Central memory CD8-positive, alpha-beta T cell (primary cell): ENCODE results near the gene HIVEP2.

ENCODE experiments used
- ATAC-seq: fragments of 150-1000 bp; cut with Tn5 transposase; replicated peaks from 2 replicates; pipeline ENCODE4 v1.10.0; 2022; ENCODE audit warnings: mild to moderate bottlenecking, moderate FRiP score, moderate number of reproducible peaks; ENCODE audit not compliant: poor library complexity, severe bottlenecking; ENCODE audit errors: extremely low read depth
- DNase-seq, 2 donors: peaks; one replicate each; pipeline ENCODE4 v3.0.0; 2021; ENCODE audit warnings: low spot score in 2 of 2
- H3K27ac Mint-ChIP-seq: one replicate; pipeline ENCODE4 v1.8.0; 2022; ENCODE audit warnings: low read depth, mild to moderate bottlenecking, moderate library complexity, mixed read lengths
- H3K27me3 Mint-ChIP-seq: one replicate; pipeline ENCODE4 v1.8.0; 2022; ENCODE audit warnings: mixed read lengths
- H3K36me3 Mint-ChIP-seq: one replicate; pipeline ENCODE4 v1.8.0; 2022; ENCODE audit warnings: mild to moderate bottlenecking, moderate library complexity, mixed read lengths; ENCODE audit not compliant: insufficient read depth
- H3K4me1 Mint-ChIP-seq: one replicate; pipeline ENCODE4 v1.8.0; 2022; ENCODE audit warnings: mixed read lengths
- H3K4me3 Mint-ChIP-seq: one replicate; pipeline ENCODE4 v1.8.0; 2022; ENCODE audit warnings: mild to moderate bottlenecking, moderate library complexity, mixed read lengths
- H3K9me3 Mint-ChIP-seq: one replicate; pipeline ENCODE4 v1.8.0; 2022; ENCODE audit warnings: mixed read lengths

Gene HIVEP2

DNA sequence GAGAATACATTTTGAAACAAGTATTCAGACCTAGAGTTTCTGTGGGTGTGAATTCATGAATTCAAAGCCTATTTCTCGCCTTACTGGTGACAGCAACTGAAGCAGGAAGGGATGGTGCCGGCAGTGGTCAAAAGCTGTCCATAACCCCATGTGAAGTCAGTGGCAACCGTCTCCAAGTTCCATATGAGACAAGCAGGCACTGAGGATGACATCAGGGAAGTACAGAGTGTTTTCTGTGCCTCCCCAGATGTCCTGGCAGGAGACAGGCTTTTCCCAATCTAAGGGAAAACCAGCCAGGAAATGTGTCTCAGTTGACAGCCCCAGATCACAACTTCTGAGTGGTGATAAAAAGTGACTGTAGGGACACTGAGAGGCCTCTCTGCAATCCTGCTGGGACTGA lies 66.6 kb downstream of the HIVEP2 start:
- no peak overlapping the region for H3K4me3 Mint-ChIP-seq
- no peaks in the 10 kb centered on the region for H3K9me3 Mint-ChIP-seq
- H3K36me3 Mint-ChIP-seq: peaks cover 3% of the 10 kb centered on the region
- DNase-seq (no peak), ATAC-seq (peak; percentile 34)
- H3K27me3 Mint-ChIP-seq: no peaks in the 10 kb centered on the region
- H3K4me1 Mint-ChIP-seq: peaks cover 76% of the 10 kb centered on the region
- peak overlapping the region; percentile 26 for H3K27ac Mint-ChIP-seq

DNA sequence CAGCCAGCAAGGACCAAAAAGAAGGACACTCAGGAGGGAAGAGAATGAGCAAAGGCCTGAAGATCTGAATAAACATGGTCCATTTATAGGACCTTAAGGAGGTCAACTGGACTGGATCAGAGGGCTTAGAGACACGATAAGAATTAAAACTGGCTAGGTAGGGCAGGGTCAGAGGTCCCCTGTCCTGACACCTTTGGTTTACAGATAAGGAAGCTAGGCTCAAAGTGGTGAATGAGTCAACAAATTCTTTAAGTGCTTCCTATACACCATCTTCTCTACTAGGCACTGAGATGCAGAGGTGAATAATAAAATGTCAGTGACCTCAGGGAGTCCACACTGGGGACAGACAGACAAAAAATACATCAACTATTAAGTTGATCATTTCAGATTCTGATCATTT lies 70.3 kb downstream of the HIVEP2 start:
- no peaks in the 10 kb centered on the region for H3K9me3 Mint-ChIP-seq
- no peak for DNase-seq
- peak overlapping the region; percentile 37 for H3K27ac Mint-ChIP-seq
- H3K36me3 Mint-ChIP-seq: peaks cover 8% of the 10 kb centered on the region
- H3K27me3 Mint-ChIP-seq: no peaks in the 10 kb centered on the region
- no peak overlapping the region for H3K4me3 Mint-ChIP-seq
- peaks cover 92% of the 10 kb centered on the region for H3K4me1 Mint-ChIP-seq
- no peak for ATAC-seq

DNA sequence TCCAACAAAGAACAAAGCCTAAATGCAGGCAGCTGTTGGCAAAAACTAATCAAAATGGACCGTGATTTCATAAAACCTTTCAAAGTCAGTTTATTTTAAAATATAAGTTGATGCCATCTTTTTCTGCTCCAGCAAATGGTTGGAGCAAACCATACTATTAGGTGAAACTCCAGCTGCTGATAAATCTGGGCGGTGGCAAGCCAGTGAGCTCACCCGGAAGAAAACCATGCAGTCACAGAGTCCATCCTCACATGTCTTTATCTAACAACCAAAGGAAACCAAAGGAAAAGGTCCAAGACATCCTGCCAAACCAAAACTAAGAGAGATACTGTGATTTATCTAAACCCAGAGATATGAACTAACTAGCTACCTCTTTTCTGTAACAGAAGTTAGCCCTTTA lies 72.6 kb downstream of the HIVEP2 start:
- DNase-seq (no peak), ATAC-seq (no peak)
- Mint-ChIP-seq H3K27ac (peak overlapping the region; percentile 88), H3K36me3 (peaks cover 7% of the 10 kb centered on the region), H3K4me1 (peaks cover 86% of the 10 kb centered on the region), H3K4me3 (no peak overlapping the region), H3K9me3 (no peaks in the 10 kb centered on the region), H3K27me3 (no peaks in the 10 kb centered on the region)

DNA sequence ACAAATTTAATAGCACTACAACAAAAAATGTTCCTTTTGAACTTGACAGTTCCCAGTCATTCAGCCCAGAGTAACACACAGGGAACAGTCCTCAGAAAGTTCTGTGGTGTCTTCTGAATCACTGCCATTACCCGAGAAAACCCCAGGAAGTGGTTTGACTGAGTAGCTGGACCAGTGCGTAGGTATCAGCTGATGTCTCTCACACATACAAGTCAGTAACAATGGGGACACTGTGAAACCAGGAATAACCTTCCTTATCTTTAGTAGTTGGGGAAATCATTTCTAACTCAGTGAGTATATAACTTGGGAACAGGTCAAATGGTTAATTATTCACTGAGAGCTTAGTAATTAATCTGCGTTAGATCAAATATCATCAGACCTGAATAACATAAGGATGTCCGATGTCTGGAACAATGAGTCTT lies 73.1 kb downstream of the HIVEP2 start:
- no peaks in the 10 kb centered on the region for H3K27me3 Mint-ChIP-seq
- peak overlapping the region; percentile 49 for H3K4me3 Mint-ChIP-seq
- peaks cover 89% of the 10 kb centered on the region for H3K4me1 Mint-ChIP-seq
- ATAC-seq: peak; percentile 96
- peak in 1 of 2 donors; percentile 48 for DNase-seq
- no peaks in the 10 kb centered on the region for H3K9me3 Mint-ChIP-seq
- peak overlapping the region; percentile 88 for H3K27ac Mint-ChIP-seq
- peaks cover 7% of the 10 kb centered on the region for H3K36me3 Mint-ChIP-seq

DNA sequence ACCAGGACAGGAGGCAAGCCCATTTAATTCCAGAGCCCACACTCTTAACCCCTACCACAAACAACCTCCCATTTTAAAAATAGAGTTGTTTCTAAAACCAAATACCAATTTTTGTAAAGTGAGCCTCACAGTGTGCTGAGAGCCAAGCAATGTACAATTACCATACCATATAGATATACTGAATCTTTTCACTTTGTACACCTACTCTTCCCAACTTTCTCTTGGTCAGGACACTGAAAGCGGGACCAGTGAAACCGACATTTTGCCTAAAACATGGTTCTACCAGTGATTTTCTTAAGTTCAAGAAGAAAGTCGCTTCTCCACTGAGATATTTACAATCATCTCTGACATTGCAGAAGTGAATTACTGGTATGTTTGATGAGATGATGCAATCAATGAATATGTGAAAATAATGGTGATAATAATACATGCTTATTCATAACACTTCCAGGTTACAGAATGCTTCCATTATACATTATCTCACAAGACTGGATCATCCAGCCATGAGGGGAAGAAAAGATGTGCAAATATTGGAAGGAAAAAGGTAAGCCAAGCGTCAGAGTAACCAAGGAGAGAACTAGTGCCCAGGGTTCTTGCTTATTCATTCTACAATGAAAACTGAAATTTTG lies 74.1 kb downstream of the HIVEP2 start:
- no peaks in the 10 kb centered on the region for H3K9me3 Mint-ChIP-seq
- ATAC-seq: no peak
- H3K4me3 Mint-ChIP-seq: no peak overlapping the region
- peaks cover 91% of the 10 kb centered on the region for H3K4me1 Mint-ChIP-seq
- peak overlapping the region; percentile 12 for H3K27ac Mint-ChIP-seq
- H3K27me3 Mint-ChIP-seq: no peaks in the 10 kb centered on the region
- no peak for DNase-seq
- H3K36me3 Mint-ChIP-seq: peaks cover 7% of the 10 kb centered on the region

DNA sequence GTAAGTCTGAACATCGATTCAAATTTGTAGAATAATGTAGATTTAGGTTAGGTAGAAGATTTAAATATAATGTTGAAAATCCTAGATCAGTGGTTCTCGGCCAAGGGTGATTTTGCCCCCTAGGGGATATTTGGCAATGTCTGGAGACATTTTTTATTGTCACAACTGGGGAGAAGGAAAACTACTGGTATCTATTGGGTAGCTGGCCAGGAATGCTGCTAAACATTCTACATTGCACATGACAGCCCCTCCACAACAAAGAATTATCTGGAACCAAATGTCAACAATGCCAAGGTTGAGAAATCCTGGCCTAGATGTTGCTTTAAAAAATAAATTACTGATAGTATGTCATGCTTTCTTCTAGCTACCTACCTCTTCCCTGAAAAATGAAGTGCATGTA lies 76.1 kb downstream of the HIVEP2 start:
- Mint-ChIP-seq H3K4me3 (no peak overlapping the region), H3K27me3 (no peaks in the 10 kb centered on the region), H3K4me1 (peaks cover 89% of the 10 kb centered on the region), H3K36me3 (peaks cover 7% of the 10 kb centered on the region), H3K9me3 (no peaks in the 10 kb centered on the region), H3K27ac (no peak overlapping the region)
- no peak for DNase-seq
- no peak for ATAC-seq

DNA sequence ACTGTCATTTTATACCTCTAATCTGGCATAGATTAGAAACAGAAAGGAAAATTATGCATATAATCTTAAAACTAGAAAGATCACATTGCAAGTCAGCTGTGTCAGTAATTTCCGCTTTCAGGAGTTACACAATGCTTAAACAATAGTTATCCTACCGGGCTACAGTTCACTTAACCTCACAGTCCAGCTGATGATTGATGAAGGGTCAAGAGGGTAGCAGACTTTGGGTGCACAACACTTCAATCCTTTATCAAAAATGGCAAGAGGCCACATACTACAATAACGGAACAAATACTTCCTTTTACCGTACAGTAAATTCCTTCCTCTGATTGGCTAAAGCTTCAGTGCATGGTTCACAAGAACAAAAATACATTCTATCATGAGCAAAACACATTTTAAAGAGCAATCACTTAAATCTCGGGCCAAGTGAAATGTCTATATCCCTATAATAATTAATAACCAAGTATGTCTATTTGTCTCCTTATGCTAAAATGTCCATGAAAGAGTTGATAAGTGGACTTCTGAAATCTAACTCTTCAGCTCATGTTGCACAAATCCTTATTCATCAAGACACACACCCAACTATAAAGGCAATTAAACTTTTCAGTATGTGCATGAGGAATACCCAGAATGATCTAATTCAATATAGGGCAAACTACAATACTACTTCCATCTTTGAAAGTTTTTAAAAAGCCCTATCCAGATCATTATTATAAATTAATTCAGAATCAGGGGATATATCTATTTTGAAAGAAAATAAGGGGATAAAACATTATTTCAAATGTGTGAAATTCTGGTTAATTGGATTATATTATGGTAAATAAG lies 76.8 kb downstream of the HIVEP2 start:
- Mint-ChIP-seq H3K36me3 (peaks cover 7% of the 10 kb centered on the region), H3K4me3 (peak overlapping the region; percentile 25), H3K9me3 (no peaks in the 10 kb centered on the region), H3K27ac (no peak overlapping the region), H3K4me1 (peaks cover 89% of the 10 kb centered on the region), H3K27me3 (no peaks in the 10 kb centered on the region)
- DNase-seq (no peak), ATAC-seq (no peak)

DNA sequence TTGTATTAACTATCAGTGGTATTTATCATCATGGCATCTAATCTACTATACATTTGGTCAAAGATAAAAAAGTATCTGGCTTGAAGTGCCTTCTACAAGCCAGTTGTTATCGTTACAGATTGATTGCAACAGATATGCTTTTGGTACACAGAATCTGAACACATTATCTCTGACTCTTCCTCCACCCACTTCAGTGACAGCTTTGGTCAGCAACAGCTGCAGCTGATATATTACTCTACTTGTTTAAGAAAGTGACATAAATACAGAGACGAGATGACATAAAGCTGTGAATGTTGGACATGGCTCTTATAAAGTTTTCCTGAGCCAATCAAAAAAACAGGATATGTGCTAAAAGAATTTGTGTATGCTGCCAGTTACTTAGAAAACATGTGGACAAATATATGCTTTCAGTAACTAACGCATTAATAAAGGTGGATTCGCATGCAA lies 77.6 kb downstream of the HIVEP2 start:
- Mint-ChIP-seq H3K36me3 (peaks cover 7% of the 10 kb centered on the region), H3K9me3 (no peaks in the 10 kb centered on the region), H3K4me3 (peak overlapping the region; percentile 25), H3K27me3 (no peaks in the 10 kb centered on the region), H3K4me1 (peaks cover 81% of the 10 kb centered on the region), H3K27ac (peak overlapping the region; percentile 51)
- no peak for DNase-seq
- no peak for ATAC-seq

DNA sequence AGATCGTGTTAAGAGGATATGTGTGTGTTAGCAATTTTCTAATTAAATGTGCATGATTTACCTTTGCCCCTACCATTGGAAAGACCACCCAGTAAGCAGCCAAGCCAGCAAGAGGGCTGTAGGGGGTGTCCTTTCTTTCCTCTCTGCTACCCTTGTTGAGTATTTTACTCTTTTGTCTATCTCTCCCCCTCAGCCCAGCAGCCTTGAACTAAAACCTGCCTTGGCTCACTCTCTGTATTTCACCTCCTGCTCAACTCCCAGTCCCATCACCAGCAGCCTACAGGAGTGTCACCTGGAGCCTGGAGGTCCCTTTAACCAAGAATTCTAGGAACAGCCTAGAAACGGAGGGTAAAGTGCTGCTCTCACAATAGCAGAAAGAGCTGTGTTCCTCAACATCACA lies 81.0 kb downstream of the HIVEP2 start:
- H3K4me3 Mint-ChIP-seq: no peak overlapping the region
- H3K9me3 Mint-ChIP-seq: no peaks in the 10 kb centered on the region
- H3K27me3 Mint-ChIP-seq: no peaks in the 10 kb centered on the region
- DNase-seq (no peak), ATAC-seq (no peak)
- H3K27ac Mint-ChIP-seq: no peak overlapping the region
- peaks cover 3% of the 10 kb centered on the region for H3K36me3 Mint-ChIP-seq
- H3K4me1 Mint-ChIP-seq: peaks cover 69% of the 10 kb centered on the region

DNA sequence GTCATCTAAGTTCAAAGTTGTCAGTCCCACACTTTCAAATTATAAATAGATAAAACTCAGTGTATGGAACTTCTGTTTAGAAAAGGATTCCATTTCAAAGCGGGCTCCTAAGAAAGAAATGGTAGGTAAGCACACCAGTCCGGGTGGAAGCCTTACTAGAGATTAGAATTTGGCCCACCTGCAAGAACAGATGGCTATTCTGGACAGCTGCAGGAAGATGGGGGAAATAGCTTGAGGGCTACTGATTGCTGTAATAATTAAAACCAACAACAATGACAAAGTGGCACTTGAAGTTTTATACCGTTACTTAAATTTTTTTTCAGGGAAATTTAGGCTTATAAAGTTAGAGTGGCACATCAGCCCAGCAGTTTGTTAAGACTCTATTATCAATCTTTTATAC lies 83.3 kb downstream of the HIVEP2 start:
- Mint-ChIP-seq H3K9me3 (no peaks in the 10 kb centered on the region), H3K36me3 (peaks cover 8% of the 10 kb centered on the region), H3K27ac (no peak overlapping the region), H3K4me3 (no peak overlapping the region), H3K4me1 (peaks cover 69% of the 10 kb centered on the region), H3K27me3 (no peaks in the 10 kb centered on the region)
- ATAC-seq: no peak
- no peak for DNase-seq

DNA sequence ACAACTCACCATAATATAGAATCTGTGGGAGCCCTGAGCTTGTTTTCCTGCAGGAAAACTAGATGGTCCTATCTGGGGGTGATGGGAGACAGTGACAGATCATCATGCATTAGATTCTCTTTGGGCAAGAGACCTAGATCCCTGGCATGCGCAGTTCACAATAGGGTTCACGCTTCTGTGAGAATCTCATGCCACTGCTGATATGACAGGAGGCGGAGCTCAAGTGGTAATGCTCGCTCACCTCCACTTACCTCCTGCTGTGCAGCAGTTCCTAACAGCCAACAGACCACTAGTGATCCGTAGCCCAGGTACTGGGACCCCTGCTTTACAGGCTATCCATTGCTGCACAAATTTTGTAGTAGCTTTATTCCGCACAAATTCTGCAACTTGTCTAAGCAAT lies 84.5 kb downstream of the HIVEP2 start:
- peaks cover 71% of the 10 kb centered on the region for H3K4me1 Mint-ChIP-seq
- H3K27me3 Mint-ChIP-seq: no peaks in the 10 kb centered on the region
- H3K9me3 Mint-ChIP-seq: no peaks in the 10 kb centered on the region
- DNase-seq: no peak
- ATAC-seq: no peak
- peaks cover 14% of the 10 kb centered on the region for H3K36me3 Mint-ChIP-seq
- H3K4me3 Mint-ChIP-seq: no peak overlapping the region
- H3K27ac Mint-ChIP-seq: peak overlapping the region; percentile 59

DNA sequence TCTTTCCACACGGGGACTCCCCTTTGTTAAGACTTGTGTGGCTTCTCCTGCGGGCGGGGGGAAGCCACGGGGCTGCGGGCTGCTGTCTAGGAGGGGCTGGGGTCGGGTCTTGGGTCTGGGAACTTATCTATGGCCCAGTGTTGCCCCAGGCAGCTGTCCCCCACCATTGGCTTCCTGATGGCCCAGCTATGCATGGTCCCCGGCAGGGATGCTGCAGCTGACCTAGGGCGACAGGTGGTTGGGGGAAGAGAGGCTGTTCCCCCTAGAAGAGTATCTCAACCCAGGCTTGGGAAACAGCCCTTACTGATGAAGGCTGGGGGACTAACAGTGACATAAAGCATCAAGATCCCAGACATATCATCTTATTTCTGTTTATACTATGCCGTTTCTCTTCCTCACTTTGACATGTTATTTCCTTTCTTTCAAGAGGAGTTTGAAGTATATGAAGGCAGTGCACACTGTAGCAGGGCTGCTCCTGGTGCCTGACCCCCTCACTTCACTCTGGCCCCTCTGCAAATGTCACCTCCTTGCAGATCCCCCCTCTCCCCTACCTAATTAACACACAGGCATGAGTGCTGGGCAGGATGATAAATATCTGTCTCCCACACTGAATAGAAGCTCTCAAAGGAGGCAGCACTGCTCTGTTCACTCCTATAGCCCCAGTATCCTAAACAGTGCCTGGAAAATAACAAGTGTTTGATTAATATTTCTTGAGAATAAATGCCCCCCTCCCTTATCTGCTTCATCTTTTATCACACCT lies 87.0 kb downstream of the HIVEP2 start:
- DNase-seq (no peak), ATAC-seq (peak; percentile 10)
- Mint-ChIP-seq H3K27me3 (no peaks in the 10 kb centered on the region), H3K4me1 (peaks cover 76% of the 10 kb centered on the region), H3K4me3 (peak overlapping the region; percentile 76), H3K27ac (peak overlapping the region; percentile 95), H3K9me3 (no peaks in the 10 kb centered on the region), H3K36me3 (peaks cover 18% of the 10 kb centered on the region)
